Measurements from ENCODE around the gene TRAK1. TPM values are rescaled to one million over a fixed set of nuclear protein-coding genes. Genes with fewer than 3 reads are reported as not detected.

The TRAK1 gene
- total RNA-seq, 6 donors from 2014 or later: 46.7 to 107 (median 74.7) TPM

DNA sequence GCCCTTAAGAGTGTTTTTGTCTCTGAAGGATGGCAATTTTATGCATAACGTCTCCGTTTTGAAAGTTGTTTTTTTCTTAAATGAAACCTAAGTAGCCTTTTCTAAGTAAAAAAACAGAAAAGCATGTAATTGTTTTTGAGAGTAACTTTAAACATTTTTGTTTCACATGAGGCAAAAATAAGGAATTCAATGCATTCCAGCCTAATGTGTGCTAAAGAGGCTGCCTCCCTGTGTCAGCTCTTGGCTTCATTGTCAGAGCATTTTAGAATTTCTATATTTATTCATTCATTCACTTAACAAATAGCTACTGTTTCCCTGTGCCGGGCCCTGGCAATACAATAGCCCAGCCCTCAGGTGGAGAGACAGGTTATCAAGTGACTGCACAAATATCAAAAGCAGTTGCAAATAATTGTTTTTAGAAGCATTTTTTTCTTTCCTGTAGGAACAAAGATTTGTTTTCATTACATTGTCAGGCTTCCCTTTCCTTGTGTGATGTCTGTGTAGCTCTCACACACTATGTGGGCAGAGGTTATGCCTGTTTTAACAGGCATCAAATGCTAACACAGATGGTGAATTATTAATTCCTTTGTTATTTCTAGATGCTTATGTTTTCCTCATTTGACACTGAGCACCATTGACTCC is 93.0 kb downstream of the TRAK1 start:
- peak overlapping the region in 1 of 4 donors; percentile 34 for H3K27ac ChIP-seq
- peaks cover 0 to 28% (median 4%) of the 10 kb centered on the region in 4 donors for H3K36me3 ChIP-seq
- WGBS, 2 donors: 81 to 88% methylated on average over 3 of the region's 3 CpGs
- no peak overlapping the region for H3K4me3 ChIP-seq
- ATAC-seq (ENCODE audit: low FRiP score in 2 of 2) (no peak), DNase-seq (no peak)
- no peaks in the 10 kb centered on the region for H3K9me3 ChIP-seq
- H3K4me1 ChIP-seq: peaks cover 3 to 16% (median 9%) of the 10 kb centered on the region in 4 donors
- no peaks in the 10 kb centered on the region for H3K27me3 ChIP-seq
- TF ChIP-seq EP300 (IDR thresholded peaks at IDR 0.05) (no peak), POLR2A (IDR thresholded peaks at IDR 0.05) (no peak), POLR2AphosphoS5 (IDR thresholded peaks at IDR 0.05) (no peak)
- TF ChIP-seq, protein P1, sequence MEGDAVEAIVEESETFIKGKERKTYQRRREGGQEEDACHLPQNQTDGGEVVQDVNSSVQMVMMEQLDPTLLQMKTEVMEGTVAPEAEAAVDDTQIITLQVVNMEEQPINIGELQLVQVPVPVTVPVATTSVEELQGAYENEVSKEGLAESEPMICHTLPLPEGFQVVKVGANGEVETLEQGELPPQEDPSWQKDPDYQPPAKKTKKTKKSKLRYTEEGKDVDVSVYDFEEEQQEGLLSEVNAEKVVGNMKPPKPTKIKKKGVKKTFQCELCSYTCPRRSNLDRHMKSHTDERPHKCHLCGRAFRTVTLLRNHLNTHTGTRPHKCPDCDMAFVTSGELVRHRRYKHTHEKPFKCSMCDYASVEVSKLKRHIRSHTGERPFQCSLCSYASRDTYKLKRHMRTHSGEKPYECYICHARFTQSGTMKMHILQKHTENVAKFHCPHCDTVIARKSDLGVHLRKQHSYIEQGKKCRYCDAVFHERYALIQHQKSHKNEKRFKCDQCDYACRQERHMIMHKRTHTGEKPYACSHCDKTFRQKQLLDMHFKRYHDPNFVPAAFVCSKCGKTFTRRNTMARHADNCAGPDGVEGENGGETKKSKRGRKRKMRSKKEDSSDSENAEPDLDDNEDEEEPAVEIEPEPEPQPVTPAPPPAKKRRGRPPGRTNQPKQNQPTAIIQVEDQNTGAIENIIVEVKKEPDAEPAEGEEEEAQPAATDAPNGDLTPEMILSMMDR (IDR thresholded peaks at IDR 0.05): no peak

DNA sequence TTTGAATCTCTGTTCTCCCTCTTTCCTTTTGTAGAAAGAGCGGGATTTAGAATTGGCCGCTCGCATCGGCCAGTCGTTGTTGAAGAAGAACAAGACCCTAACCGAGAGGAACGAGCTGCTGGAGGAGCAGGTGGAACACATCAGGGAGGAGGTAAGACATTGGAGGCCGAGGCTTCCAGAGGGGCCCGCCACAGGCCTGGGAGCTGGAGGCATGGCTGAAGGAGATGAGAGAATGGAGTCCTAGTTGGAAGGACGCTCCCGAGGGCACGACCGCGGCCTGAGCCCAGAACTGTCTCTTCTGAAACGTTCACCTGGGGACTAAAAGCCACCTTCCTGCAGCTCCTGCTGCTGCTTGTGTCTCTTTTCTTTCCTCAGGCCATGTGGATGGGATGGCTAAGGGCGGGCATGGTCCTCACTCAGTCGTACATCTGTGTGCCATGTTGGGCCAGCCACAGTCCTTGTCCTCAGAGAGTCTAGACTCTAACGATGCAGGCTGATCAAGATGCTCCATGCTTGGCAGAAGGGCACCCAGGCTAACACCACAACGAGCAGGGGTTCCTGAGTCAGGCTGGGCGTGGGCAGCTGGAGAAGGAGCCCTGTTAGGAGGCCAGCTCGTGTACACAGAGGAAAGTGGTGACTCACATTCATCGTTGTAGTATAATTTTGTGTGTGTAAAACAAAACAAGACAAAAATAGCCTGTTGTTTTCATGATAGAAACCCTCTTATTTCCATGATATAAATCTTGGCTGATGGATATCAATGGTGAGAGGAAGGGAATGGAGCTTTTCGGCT is 93.7 kb downstream of the TRAK1 start:
- no peak for ATAC-seq (ENCODE audit: low FRiP score in 2 of 2)
- Histone ChIP-seq H3K36me3 (peaks cover 0 to 29% (median 4%) of the 10 kb centered on the region in 4 donors), H3K27me3 (no peaks in the 10 kb centered on the region), H3K4me1 (peaks cover 0 to 8% (median 2%) of the 10 kb centered on the region in 4 donors), H3K9me3 (no peaks in the 10 kb centered on the region), H3K27ac (peak overlapping the region in 1 of 4 donors; percentile 53), H3K4me3 (no peak overlapping the region)
- peak in 1 of 2 donors; percentile 54 for DNase-seq
- TF ChIP-seq POLR2A (IDR thresholded peaks at IDR 0.05) (no peak), POLR2AphosphoS5 (IDR thresholded peaks at IDR 0.05) (no peak), EP300 (IDR thresholded peaks at IDR 0.05) (no peak)
- TF ChIP-seq, protein P1 (IDR thresholded peaks at IDR 0.05): no peak
- 91% methylated on average over 22 to 23 of the region's 23 CpGs for WGBS, 2 donors

DNA sequence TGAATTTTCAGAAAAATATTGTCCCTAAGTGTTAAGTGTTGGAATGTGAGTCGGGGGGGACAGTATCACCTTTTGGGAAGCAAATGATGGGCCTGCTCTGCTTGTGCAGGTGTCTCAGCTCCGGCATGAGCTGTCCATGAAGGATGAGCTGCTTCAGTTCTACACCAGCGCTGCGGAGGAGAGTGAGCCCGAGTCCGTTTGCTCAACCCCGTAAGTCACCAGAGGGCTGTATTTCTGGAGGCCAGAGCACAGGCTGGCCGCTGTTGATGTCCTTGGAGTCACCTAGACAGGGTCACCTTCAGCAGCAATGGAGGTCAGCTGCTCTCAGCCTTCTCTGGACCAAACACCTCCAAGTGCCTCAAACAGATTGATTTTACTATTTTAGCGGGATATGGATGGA is 96.8 kb downstream of the TRAK1 start:
- Histone ChIP-seq H3K4me3 (no peak overlapping the region), H3K36me3 (peaks cover 0 to 45% (median 4%) of the 10 kb centered on the region in 4 donors), H3K27me3 (no peaks in the 10 kb centered on the region), H3K27ac (no peak overlapping the region), H3K9me3 (no peaks in the 10 kb centered on the region), H3K4me1 (peaks cover 0 to 10% (median 4%) of the 10 kb centered on the region in 4 donors)
- no peak for ATAC-seq (ENCODE audit: low FRiP score in 2 of 2)
- TF ChIP-seq, protein P1 (IDR thresholded peaks at IDR 0.05): no peak
- no peak for TF ChIP-seq POLR2AphosphoS5 (IDR thresholded peaks at IDR 0.05)
- TF ChIP-seq EP300 (IDR thresholded peaks at IDR 0.05): no peak
- no peak for TF ChIP-seq POLR2A (IDR thresholded peaks at IDR 0.05)
- no peak for DNase-seq
- 94 to 100% methylated on average over 6 to 9 of the region's 9 CpGs for WGBS, 2 donors

DNA sequence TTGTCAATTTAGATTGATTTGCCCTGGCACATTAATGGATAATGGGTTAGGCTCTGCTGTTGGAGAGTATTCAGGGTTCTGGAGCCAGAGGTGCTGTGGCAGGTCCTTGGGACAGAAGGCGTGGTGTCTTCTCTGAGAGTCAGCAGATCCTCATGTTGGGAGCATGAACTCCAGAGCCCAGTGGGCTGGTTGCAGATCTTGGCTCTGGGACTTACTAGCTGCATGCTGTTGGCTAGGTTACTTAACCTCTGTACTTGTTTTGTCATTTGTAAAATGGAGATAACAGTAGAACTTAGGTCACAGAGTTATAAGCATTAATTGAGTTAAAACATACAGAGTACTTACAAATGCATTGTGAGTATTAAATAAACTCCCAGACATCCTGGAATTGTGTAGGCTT is 97.2 kb downstream of the TRAK1 start:
- peak overlapping the region in 1 of 4 donors; percentile 42 for H3K27ac ChIP-seq
- H3K4me3 ChIP-seq: no peak overlapping the region
- H3K9me3 ChIP-seq: no peaks in the 10 kb centered on the region
- TF ChIP-seq POLR2AphosphoS5 (IDR thresholded peaks at IDR 0.05): no peak
- no peak for TF ChIP-seq POLR2A (IDR thresholded peaks at IDR 0.05)
- TF ChIP-seq, protein P1 (IDR thresholded peaks at IDR 0.05): no peak
- no peak for TF ChIP-seq EP300 (IDR thresholded peaks at IDR 0.05)
- no peaks in the 10 kb centered on the region for H3K27me3 ChIP-seq
- 83 to 100% methylated on average over 1 of the region's 1 CpG for WGBS, 2 donors
- ATAC-seq (ENCODE audit: low FRiP score in 2 of 2) (no peak), DNase-seq (no peak)
- H3K4me1 ChIP-seq: peaks cover 0 to 10% (median 4%) of the 10 kb centered on the region in 4 donors
- H3K36me3 ChIP-seq: peaks cover 0 to 50% (median 8%) of the 10 kb centered on the region in 4 donors
